Fibroblast of the aortic adventitia (primary cell): ENCODE data around the gene TIMM13. TPM values are rescaled to one million over a fixed set of nuclear protein-coding genes. Genes with fewer than 3 reads are reported as not detected.

Source experiments
- DNase-seq: peaks from one replicate; pipeline ENCODE4 v3.0.0-alpha.2; 2010; ENCODE audit warnings: low read depth
- H3K4me3 ChIP-seq: 2 replicates; pipeline ENCODE4 v1.5.1; 2011; ENCODE audit warnings: low read depth, mild to moderate bottlenecking, control low read depth, low read length, moderate library complexity
- total RNA-seq: library from RNA; depleted of rRNA; stranded (reverse); fragments of >200 nt; gene quantifications from 2 replicates; pipeline ENCODE4 v1.2.3, GENCODE V29; 2012; ENCODE audit warnings: low replicate concordance
- TF ChIP-seq, protein P1 (sequence below): IDR thresholded peaks from 2 replicates; pipeline ENCODE4 v1.5.1; 2011; ENCODE audit warnings: mild to moderate bottlenecking, low read length, control low read depth, inconsistent platforms; ENCODE audit not compliant: insufficient read depth

TIMM13 gene
- total RNA-seq, 1 donor, result 33.1 TPM

- peak; percentile 67 for DNase-seq
- H3K4me3 ChIP-seq, result peak overlapping the region; percentile 93
- TF ChIP-seq, protein P1, sequence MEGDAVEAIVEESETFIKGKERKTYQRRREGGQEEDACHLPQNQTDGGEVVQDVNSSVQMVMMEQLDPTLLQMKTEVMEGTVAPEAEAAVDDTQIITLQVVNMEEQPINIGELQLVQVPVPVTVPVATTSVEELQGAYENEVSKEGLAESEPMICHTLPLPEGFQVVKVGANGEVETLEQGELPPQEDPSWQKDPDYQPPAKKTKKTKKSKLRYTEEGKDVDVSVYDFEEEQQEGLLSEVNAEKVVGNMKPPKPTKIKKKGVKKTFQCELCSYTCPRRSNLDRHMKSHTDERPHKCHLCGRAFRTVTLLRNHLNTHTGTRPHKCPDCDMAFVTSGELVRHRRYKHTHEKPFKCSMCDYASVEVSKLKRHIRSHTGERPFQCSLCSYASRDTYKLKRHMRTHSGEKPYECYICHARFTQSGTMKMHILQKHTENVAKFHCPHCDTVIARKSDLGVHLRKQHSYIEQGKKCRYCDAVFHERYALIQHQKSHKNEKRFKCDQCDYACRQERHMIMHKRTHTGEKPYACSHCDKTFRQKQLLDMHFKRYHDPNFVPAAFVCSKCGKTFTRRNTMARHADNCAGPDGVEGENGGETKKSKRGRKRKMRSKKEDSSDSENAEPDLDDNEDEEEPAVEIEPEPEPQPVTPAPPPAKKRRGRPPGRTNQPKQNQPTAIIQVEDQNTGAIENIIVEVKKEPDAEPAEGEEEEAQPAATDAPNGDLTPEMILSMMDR, result peak; percentile 57
Observed at GRCh38 chr19:2424686-2425621, 2.4 kb downstream of the TIMM13 start.

- TF ChIP-seq, protein P1, result no peak
- DNase-seq, result no peak
- H3K4me3 ChIP-seq, result no peak overlapping the region
Observed at GRCh38 chr19:2423915-2424685, 3.3 kb downstream of the TIMM13 start.

DNA sequence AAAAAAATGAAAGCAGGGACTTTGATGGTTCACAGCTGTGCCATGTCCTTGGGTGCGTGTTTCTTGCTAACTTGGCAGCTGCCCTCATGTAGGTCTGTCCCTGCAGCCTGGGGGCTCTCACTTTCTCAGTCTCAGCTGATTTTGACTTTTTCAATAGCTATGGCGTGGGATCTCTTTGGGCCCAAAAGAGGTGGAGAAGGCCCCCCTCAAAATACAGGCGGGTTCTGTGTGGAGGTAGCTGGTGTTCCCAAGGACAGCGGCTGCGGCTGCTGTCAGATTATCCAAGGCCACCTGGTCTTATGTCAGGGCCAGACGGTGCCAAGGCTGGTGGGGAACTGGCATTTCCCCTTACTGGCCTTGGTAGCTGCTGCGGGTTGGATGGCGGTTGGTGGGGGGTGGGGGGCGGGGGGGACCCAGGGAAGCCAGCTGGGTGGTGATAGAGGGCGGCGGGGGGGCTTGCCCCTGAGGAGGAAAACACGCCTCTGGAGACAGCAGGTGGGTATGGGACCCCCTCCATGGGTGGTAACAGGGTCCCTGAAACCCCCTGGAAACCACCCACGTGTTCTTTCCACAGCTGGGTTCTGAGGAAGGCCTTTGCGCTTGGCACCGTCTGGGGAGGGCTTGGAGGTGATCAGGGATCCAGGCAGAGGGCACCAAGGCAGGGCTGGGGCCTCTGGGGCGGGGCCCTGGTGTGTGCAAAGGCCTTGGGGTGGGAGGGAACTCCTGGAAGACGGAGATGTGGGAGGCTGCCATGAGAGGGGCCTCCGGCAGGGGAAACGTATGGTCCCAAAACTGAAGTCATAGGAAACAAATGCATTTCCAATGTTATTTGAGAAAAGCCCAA, 4.1 kb downstream of the TIMM13 start:
- no peak for DNase-seq
- no peak overlapping the region for H3K4me3 ChIP-seq
- TF ChIP-seq, protein P1, result no peak

GRCh38 chr19:2421581-2422306, 5.6 kb downstream of the TIMM13 start:
- TF ChIP-seq, protein P1, result no peak
- H3K4me3 ChIP-seq, result no peak overlapping the region
- no peak for DNase-seq

- TF ChIP-seq, protein P1, result no peak
- no peak overlapping the region for H3K4me3 ChIP-seq
- DNase-seq, result no peak
Observed at GRCh38 chr19:2420490-2420889, 6.9 kb downstream of the TIMM13 start.

DNA sequence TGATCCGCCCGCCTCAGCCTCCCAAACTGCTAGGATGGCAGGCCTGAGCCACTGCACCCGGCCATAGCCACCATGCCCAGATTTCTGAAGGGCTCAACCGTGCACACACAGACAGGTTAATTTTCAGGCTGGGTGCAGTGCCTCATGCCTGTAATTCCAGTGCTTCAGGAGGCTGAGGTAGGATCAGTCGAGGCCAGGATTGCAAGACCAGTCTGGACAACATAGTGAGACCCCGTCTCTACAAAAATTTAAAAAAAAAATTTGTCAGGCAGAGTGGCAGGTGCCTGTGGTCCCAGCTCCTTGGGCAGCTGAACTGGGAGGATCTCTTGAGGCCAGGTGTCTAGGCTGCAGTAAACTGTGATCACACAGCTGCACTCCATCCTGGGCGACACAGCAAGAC, 7.6 kb downstream of the TIMM13 start:
- H3K4me3 ChIP-seq, result no peak overlapping the region
- TF ChIP-seq, protein P1, result no peak
- no peak for DNase-seq
